ENCODE data around the gene TMEM198. TPM values are rescaled to one million over a fixed set of nuclear protein-coding genes. Genes with fewer than 3 reads are reported as not detected.
A peak's percentile ranks its signal among the peaks of the same experiment; 100 is the strongest.

TMEM198 gene
- total and polyA plus RNA-seq, 2 donors (not counting 1 experiment from before 2014, with no cell fraction given), result 0.39 to 1.1 TPM

DNA sequence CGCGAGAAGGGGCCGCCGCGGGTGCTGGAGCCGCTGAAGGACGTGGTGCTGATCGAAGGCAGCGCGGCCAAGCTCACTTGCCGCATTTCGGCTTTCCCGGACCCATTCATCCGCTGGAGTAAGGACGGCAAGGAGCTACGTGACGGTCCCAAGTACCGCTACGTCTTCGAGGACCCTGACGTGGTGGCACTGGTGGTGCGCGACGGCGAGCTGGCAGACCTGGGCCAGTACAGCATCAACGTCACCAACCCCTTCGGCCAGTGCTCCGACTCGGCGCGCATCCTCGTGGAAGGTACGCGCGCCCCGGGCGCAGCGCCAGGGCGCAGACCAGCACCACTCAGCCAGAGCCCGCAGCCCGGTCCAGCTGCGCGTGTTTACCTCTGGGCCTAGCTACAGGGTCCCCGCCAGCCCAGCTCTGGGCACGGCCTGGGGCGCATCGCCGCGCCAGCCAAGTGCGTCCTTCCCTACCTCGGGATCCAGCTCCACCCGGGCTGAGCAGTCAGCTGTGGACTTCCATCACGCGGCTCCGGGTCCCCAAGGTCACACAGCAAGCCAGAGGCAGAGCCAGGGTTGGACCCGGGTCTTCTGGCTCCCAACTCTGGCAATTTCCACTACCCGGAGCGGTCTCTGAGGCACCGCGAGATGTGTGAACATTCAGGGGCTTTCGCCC lies 46.9 kb upstream of the TMEM198 start:
- Histone ChIP-seq H3K27me3 (replicated peaks in 1 of 4; ENCODE audit: control extremely low read depth in 1 of 4, control insufficient read depth in 3 of 4, insufficient read depth in 4 of 4, low read length in 3 of 4) (peaks cover 0 to 60% (median 29%) of the 10 kb centered on the region in 4 experiments), H3K4me1 (ENCODE audit: control insufficient read depth in 2 of 2, insufficient read depth in 2 of 2, low read length in 2 of 2) (peaks cover 38% of the 10 kb centered on the region in 2 donors), H3K9ac (ENCODE audit: low read length) (peak overlapping the region; percentile 92), H3K4me2 (replicated peaks; ENCODE audit: low read depth, low read length, poor library complexity, severe bottlenecking) (peak overlapping the region; percentile 98), H3K9me3 (ENCODE audit: control extremely low read depth in 1 of 3, control insufficient read depth in 2 of 3, insufficient read depth in 1 of 3, low read length in 2 of 3) (peaks cover 0 to 21% (median 0%) of the 10 kb centered on the region in 3 donors), H2AFZ (ENCODE audit: insufficient read depth, low read depth, low read length, poor library complexity, severe bottlenecking) (peak overlapping the region; percentile 97), H3K36me3 (replicated peaks in 1 of 2; ENCODE audit: control extremely low read depth in 1 of 2, control insufficient read depth in 1 of 2, extremely low read depth in 1 of 2, insufficient read depth in 2 of 2, low read length in 1 of 2) (peaks cover 0 to 4% of the 10 kb centered on the region in 2 experiments), H4K20me1 (ENCODE audit: control insufficient read depth, insufficient read depth, low read length, poor library complexity, severe bottlenecking) (no peaks in the 10 kb centered on the region), H3K4me3 (ENCODE audit: control extremely low read depth in 1 of 5, extremely low read depth in 1 of 5, insufficient read depth in 1 of 5, low read depth in 2 of 5, low read length in 4 of 5) (peak overlapping the region in 3 of 5 experiments; percentile 34 to 87 (median 79)), H3K79me2 (ENCODE audit: control insufficient read depth, insufficient read depth, low read length) (peaks cover 19% of the 10 kb centered on the region), H3K27ac (ENCODE audit: low read length in 2 of 2) (no peak overlapping the region)
- ATAC-seq (ENCODE audit: low read depth) (no peak), DNase-seq (peak; percentile 55)
- Mint-ChIP-seq H3K4me3 (peak overlapping the region; percentile 93), H3K27me3 (peaks cover 45% of the 10 kb centered on the region), H3K27ac (no peak overlapping the region), H3K4me1 (peaks cover 32% of the 10 kb centered on the region), H3K9me3 (ENCODE audit: insufficient read depth) (no peaks in the 10 kb centered on the region)
- intact Hi-C loops (cut with micrococcal nuclease), result loop anchor here (5.0 kb wide), 3 partner anchors 220 to 1225 kb away; partner anchors contain the start of genes AAMP, CNPPD1, DNAJB2 and PNKD
- CTCF ChIA-PET, result interaction anchor here (1.2 to 10.4 kb wide), 5 partner anchors 17 to 109 kb away, joined by 3 to 123 read pairs (median 4); partner anchors contain the start of genes ASIC4 and DNPEP
- 16% methylated on average over 61 of the region's 61 CpGs for WGBS (ENCODE audit: insufficient coverage)
- POLR2A ChIA-PET, result interaction anchor here (0.6 to 2.8 kb wide), 2 partner anchors 109 to 243 kb away, joined by 3 to 10 read pairs; partner anchors contain the start of genes DNPEP and TUBA4A
- TF ChIP-seq, protein P1, sequence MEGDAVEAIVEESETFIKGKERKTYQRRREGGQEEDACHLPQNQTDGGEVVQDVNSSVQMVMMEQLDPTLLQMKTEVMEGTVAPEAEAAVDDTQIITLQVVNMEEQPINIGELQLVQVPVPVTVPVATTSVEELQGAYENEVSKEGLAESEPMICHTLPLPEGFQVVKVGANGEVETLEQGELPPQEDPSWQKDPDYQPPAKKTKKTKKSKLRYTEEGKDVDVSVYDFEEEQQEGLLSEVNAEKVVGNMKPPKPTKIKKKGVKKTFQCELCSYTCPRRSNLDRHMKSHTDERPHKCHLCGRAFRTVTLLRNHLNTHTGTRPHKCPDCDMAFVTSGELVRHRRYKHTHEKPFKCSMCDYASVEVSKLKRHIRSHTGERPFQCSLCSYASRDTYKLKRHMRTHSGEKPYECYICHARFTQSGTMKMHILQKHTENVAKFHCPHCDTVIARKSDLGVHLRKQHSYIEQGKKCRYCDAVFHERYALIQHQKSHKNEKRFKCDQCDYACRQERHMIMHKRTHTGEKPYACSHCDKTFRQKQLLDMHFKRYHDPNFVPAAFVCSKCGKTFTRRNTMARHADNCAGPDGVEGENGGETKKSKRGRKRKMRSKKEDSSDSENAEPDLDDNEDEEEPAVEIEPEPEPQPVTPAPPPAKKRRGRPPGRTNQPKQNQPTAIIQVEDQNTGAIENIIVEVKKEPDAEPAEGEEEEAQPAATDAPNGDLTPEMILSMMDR (IDR thresholded peaks at IDR 0.05), result no peak
- TF ChIP-seq EZH2 (IDR thresholded peaks at IDR 0.05; ENCODE audit: borderline replicate concordance, insufficient read depth, low read depth, low read length, poor library complexity, severe bottlenecking), result no peak

Measured in B cell (primary cell).